HCT116 (cell line): ENCODE results near the gene TLR4. TPM values are rescaled to one million over a fixed set of nuclear protein-coding genes. Genes with fewer than 3 reads are reported as not detected.

ENCODE experiments used
- ATAC-seq: fragments of 200-7000 bp; cut with Tn5 transposase; 2 replicates; pipeline ENCODE4 v1.9.1; 2020; ENCODE audit warnings: mild to moderate bottlenecking, moderate library complexity
- BruUV-seq: library from RNA; stranded (reverse); fragments of 400-500 nt; replicated peaks from 2 replicates; lab custom pipeline; 2021; lab: Mats Ljungman, UMichigan
- CTCF ChIA-PET: fragments of 300-600 bp; sonication (Branson Sonifier 250); formaldehyde crosslinking; loops from one replicate; lab custom pipeline; 2021; ENCODE audit warnings: antibody characterized with exemption; lab: Charles Lee
- POLR2A ChIA-PET: fragments of 300-600, 350-600 bp; sonication (Branson Sonifier 250); formaldehyde crosslinking; loops from one replicate; lab custom pipeline; 2021; ENCODE audit warnings: antibody characterized with exemption; lab: Charles Lee
- RAD21 ChIA-PET, 2 experiments: fragments of 300-600 bp; sonication (Branson Sonifier 250); formaldehyde crosslinking; loops; one replicate each; lab custom pipeline; 2023; ENCODE audit warnings: low total read pairs in 2 of 2; ENCODE audit not compliant: uncharacterized antibody in 2 of 2, unreplicated experiment in 2 of 2, low non-redundant PET in 1 of 2; lab: Charles Lee
- DNase-seq: peaks from one replicate; pipeline ENCODE4 v3.0.0-alpha.2; 2010; ENCODE audit warnings: low read depth, low spot score
- H2AFZ ChIP-seq: fragments of 200-600 bp; shearing (Covaris generic), sonication (generic); 2 replicates; pipeline ENCODE4 v1.6.1; 2017; ENCODE audit warnings: low read depth, mixed run types, mixed read lengths, antibody characterized with exemption, low read length; ENCODE audit not compliant: poor library complexity, severe bottlenecking
- H3K27ac ChIP-seq: 2 replicates; pipeline ENCODE4 v1.5.1; 2012; ENCODE audit warnings: low read depth, low read length
- H3K27me3 ChIP-seq: fragments of 200-600 bp; sonication (generic); 2 replicates; pipeline ENCODE4 v1.6.1; 2016; ENCODE audit warnings: mixed run types, low read length, mixed read lengths; ENCODE audit not compliant: insufficient read depth
- H3K36me3 ChIP-seq, 2 experiments: fragments of 200-500 bp in 1 of 2; fragments of 200-600 bp in 1 of 2; sonication (Bioruptor generic) in 1 of 2; sonication (generic) in 1 of 2; 2 replicates each; pipeline versions ENCODE4 v1.5.1 to v1.6.1; 2014 to 2016; ENCODE audit warnings: low read length in 2 of 2, inconsistent platforms in 1 of 2, mixed read lengths in 1 of 2, mixed run types in 1 of 2; ENCODE audit not compliant: insufficient read depth in 2 of 2, control insufficient read depth in 1 of 2
- H3K4me1 ChIP-seq, 2 experiments: fragments of 200-600 bp in 1 of 2; sonication (generic) in 1 of 2; 2 replicates each; pipeline versions ENCODE4 v1.5.1 to v1.6.1; 2012 to 2017; ENCODE audit warnings: low read length in 2 of 2, inconsistent platforms in 1 of 2, mild to moderate bottlenecking in 1 of 2, mixed read lengths in 1 of 2, mixed run types in 1 of 2, moderate library complexity in 1 of 2; ENCODE audit not compliant: insufficient read depth in 2 of 2, control insufficient read depth in 1 of 2
- H3K4me2 ChIP-seq: fragments of 200-600 bp; sonication (generic); 2 replicates; pipeline ENCODE4 v1.6.1; 2017; ENCODE audit warnings: mixed run types, low read length, mixed read lengths
- H3K4me3 ChIP-seq, 2 experiments: fragments of 200-600 bp in 1 of 2; sonication (generic) in 1 of 2; replicated peaks in 1 of 2; 2 replicates each; pipeline ENCODE4 v1.5.1; 2011 to 2016; ENCODE audit warnings: low read length in 2 of 2, control low read depth in 1 of 2, low read depth in 1 of 2, mild to moderate bottlenecking in 1 of 2, mixed read lengths in 1 of 2, mixed run types in 1 of 2
- H3K79me2 ChIP-seq: fragments of 200-600 bp; sonication (generic); 2 replicates; pipeline ENCODE4 v1.6.1; 2017; ENCODE audit warnings: mild to moderate bottlenecking, mixed run types, low read length, moderate library complexity, mixed read lengths; ENCODE audit not compliant: insufficient read depth
- H3K9ac ChIP-seq: fragments of 200-600 bp; sonication (generic); 2 replicates; pipeline ENCODE4 v1.6.1; 2016; ENCODE audit warnings: low read length, mixed read lengths
- H3K9me2 ChIP-seq: fragments of 200-600 bp; sonication (generic), shearing (Covaris generic); 2 replicates; pipeline ENCODE4 v1.6.1; 2017; ENCODE audit warnings: mixed run types, mild to moderate bottlenecking, moderate library complexity; ENCODE audit not compliant: insufficient read depth
- H3K9me3 ChIP-seq, 2 experiments: fragments of 200-500 bp in 1 of 2; fragments of 200-600 bp in 1 of 2; sonication (Bioruptor generic) in 1 of 2; sonication (generic) in 1 of 2; 2 replicates each; pipeline ENCODE4 v1.6.1; 2014 to 2017; ENCODE audit warnings: low read length in 2 of 2, mixed read lengths in 2 of 2, inconsistent platforms in 1 of 2, low read depth in 1 of 2, mild to moderate bottlenecking in 1 of 2, mixed run types in 1 of 2, moderate library complexity in 1 of 2; ENCODE audit not compliant: control insufficient read depth in 1 of 2, insufficient read depth in 1 of 2
- H4K20me1 ChIP-seq: fragments of 200-600 bp; sonication (generic), shearing (Covaris generic); 2 replicates; pipeline ENCODE4 v1.6.1; 2017; ENCODE audit warnings: mixed run types, mild to moderate bottlenecking, moderate library complexity; ENCODE audit not compliant: insufficient read depth
- ATF3 ChIP-seq: IDR thresholded peaks from 2 replicates; pipeline ENCODE4 v1.6.1; 2012
- CEBPB ChIP-seq: IDR thresholded peaks from 2 replicates; pipeline ENCODE4 v1.6.1; 2012; ENCODE audit warnings: low read depth
- CTCF ChIP-seq, 3 experiments: fragments of 200-600 bp in 1 of 3; sonication (generic) in 1 of 3; IDR thresholded peaks in 2 of 3; conservative IDR thresholded peaks in 1 of 3; 2 replicates each; pipeline ENCODE4 v1.5.1; 2012 to 2017; ENCODE audit warnings: low read depth in 2 of 3, low read length in 2 of 3, antibody characterized with exemption in 1 of 3, borderline replicate concordance in 1 of 3, control low read depth in 1 of 3, mild to moderate bottlenecking in 1 of 3, mixed read lengths in 1 of 3, mixed run types in 1 of 3, moderate library complexity in 1 of 3; ENCODE audit not compliant: insufficient read depth in 1 of 3
- EZH2 ChIP-seq: fragments of 200-600 bp; sonication (generic); IDR thresholded peaks from 2 replicates; pipeline ENCODE4 v1.6.1; 2017; ENCODE audit warnings: antibody characterized with exemption, mixed run types
- EZH2phosphoT487 ChIP-seq: fragments of 200-600 bp; IDR thresholded peaks from 2 replicates; pipeline ENCODE4 v1.6.1; 2018; ENCODE audit warnings: antibody characterized with exemption, borderline replicate concordance
- FOSL1 ChIP-seq: IDR thresholded peaks from 2 replicates; pipeline ENCODE4 v1.6.1; 2012; ENCODE audit warnings: low read depth
- JUND ChIP-seq: IDR thresholded peaks from 2 replicates; pipeline ENCODE4 v1.6.1; 2012
- MAX ChIP-seq: IDR thresholded peaks from 2 replicates; pipeline ENCODE4 v1.6.1; 2012
- POLR2A ChIP-seq: IDR thresholded peaks from 2 replicates; pipeline ENCODE4 v1.7.0; 2011; ENCODE audit warnings: borderline replicate concordance; ENCODE audit not compliant: insufficient read depth, insufficient read length; ENCODE audit errors: extremely low read depth
- POLR2AphosphoS5 ChIP-seq: IDR thresholded peaks from 2 replicates; pipeline ENCODE4 v1.6.1; 2011; ENCODE audit warnings: mild to moderate bottlenecking, low read depth, low read length, moderate library complexity
- RAD21 ChIP-seq: IDR thresholded peaks from 2 replicates; pipeline ENCODE4 v1.6.1; 2012; ENCODE audit warnings: low read depth, mild to moderate bottlenecking
- SIN3A ChIP-seq: IDR thresholded peaks from 2 replicates; pipeline ENCODE4 v1.6.1; 2012; ENCODE audit warnings: low read depth
- SRF ChIP-seq: IDR thresholded peaks from 2 replicates; pipeline ENCODE4 v1.6.1; 2012; ENCODE audit warnings: low read depth
- YY1 ChIP-seq: IDR thresholded peaks from 2 replicates; pipeline ENCODE4 v1.6.1; 2011; ENCODE audit warnings: low read length, low read depth, moderate library complexity, mild to moderate bottlenecking; ENCODE audit not compliant: insufficient replicate concordance; ENCODE audit errors: extremely low read depth
- ZFX ChIP-seq: fragments of 450-650 bp; IDR thresholded peaks from 2 replicates; pipeline ENCODE4 v1.6.1; 2017
- ZNF274 ChIP-seq: fragments of 200-500 bp; sonication (Bioruptor generic); IDR thresholded peaks from 2 replicates; pipeline ENCODE4 v1.6.1; 2014; ENCODE audit warnings: mild to moderate bottlenecking, low read depth, low read length, inconsistent platforms
- intact Hi-C: fragments of 100-400 bp; cut with micrococcal nuclease; formaldehyde crosslinking; loops from 2 replicates; pipeline ENCODE4 v1.10.0; 2022
- total RNA-seq: library from RNA; stranded (reverse); gene quantifications from one replicate; pipeline ENCODE4 v1.2.1, GENCODE V29; 2021; ENCODE audit not compliant: unreplicated experiment

Gene TLR4
- total RNA-seq, 1 experiment from 2014 or later = 0.10 TPM

- Histone ChIP-seq H3K4me2 (no peak overlapping the region), H4K20me1 (no peaks in the 10 kb centered on the region), H3K36me3 (no peaks in the 10 kb centered on the region), H3K4me3 (no peak overlapping the region), H3K79me2 (no peaks in the 10 kb centered on the region), H3K9me2 (no peaks in the 10 kb centered on the region), H3K9me3 (peaks cover 0 to 16% of the 10 kb centered on the region in 2 experiments; a peak in 2 of 4 replicates), H3K9ac (no peak overlapping the region), H3K27ac (no peak overlapping the region), H3K27me3 (no peaks in the 10 kb centered on the region), H2AFZ (no peak overlapping the region), H3K4me1 (no peaks in the 10 kb centered on the region)
- ATAC-seq (no peak), DNase-seq (no peak)
- TF ChIP-seq ATF3 = no peak
- no peak for TF ChIP-seq EZH2
- TF ChIP-seq POLR2AphosphoS5 = no peak
- TF ChIP-seq ZFX = no peak
- TF ChIP-seq SRF = no peak
- no peak for TF ChIP-seq YY1
- no peak for TF ChIP-seq RAD21
- no peak for TF ChIP-seq SIN3A
- no peak for TF ChIP-seq FOSL1
- TF ChIP-seq MAX = no peak
- TF ChIP-seq POLR2A = no peak
- no peak for TF ChIP-seq CTCF (IDR thresholded peaks at IDR 0.05 in 2 of 3, conservative IDR thresholded peaks at IDR 0.05 in 1 of 3; ENCODE audit: borderline replicate concordance in 1 of 3, insufficient read depth in 1 of 3, low read depth in 2 of 3, low read length in 2 of 3)
- TF ChIP-seq ZNF274 = no peak
- no peak for TF ChIP-seq EZH2phosphoT487
- TF ChIP-seq CEBPB = no peak
- TF ChIP-seq JUND = no peak
- POLR2A ChIA-PET = no interaction called here
- intact Hi-C loops = no loop called here
- no TSS peak for BruUV-seq
- CTCF ChIA-PET = no interaction called here
- RAD21 ChIA-PET = no interaction called here
Measured at GRCh38 chr9:117732494-117732893, 28.3 kb downstream of the TLR4 start.
